WTC11 (cell line): ENCODE measurements around the gene KRTAP9-6. TPM values are rescaled to one million over a fixed set of nuclear protein-coding genes. Genes with fewer than 3 reads are reported as not detected.
A peak's percentile ranks its signal among the peaks of the same experiment; 100 is the strongest.
"Not testable (repeated sequence)": the region's sequence is repeated elsewhere in the genome, so short reads cannot be mapped to it uniquely, and the experiment has no call there.

Source experiments
- ATAC-seq: fragments of 200-7000 bp; cut with Tn5 transposase; 2 replicates; pipeline ENCODE4 v1.10.0; 2021; ENCODE audit warnings: mild to moderate bottlenecking, moderate library complexity
- CTCF ChIA-PET: fragments of 300-600 bp; sonication (Branson Sonifier 250); formaldehyde crosslinking; loops from one replicate; lab custom pipeline; 2021; ENCODE audit warnings: antibody characterized with exemption; lab: Charles Lee
- POLR2A ChIA-PET: fragments of 350-600 bp; sonication (Branson Sonifier 250); formaldehyde crosslinking; loops from one replicate; lab custom pipeline; 2021; ENCODE audit warnings: antibody characterized with exemption; lab: Charles Lee
- DNase-seq: peaks from one replicate; pipeline ENCODE4 v3.0.0; 2021; ENCODE audit warnings: low spot score
- H3K27ac Mint-ChIP-seq: 2 replicates; pipeline ENCODE4 v1.8.0; 2021; ENCODE audit warnings: mixed read lengths
- H3K27me3 Mint-ChIP-seq: 2 replicates; pipeline ENCODE4 v1.8.0; 2021; ENCODE audit warnings: low read depth, mild to moderate bottlenecking, moderate library complexity, mixed read lengths
- H3K36me3 Mint-ChIP-seq: 2 replicates; pipeline ENCODE4 v1.8.0; 2021; ENCODE audit warnings: mixed read lengths
- H3K4me1 Mint-ChIP-seq: 2 replicates; pipeline ENCODE4 v1.8.0; 2022; ENCODE audit warnings: mixed read lengths
- H3K4me3 Mint-ChIP-seq: 2 replicates; pipeline ENCODE4 v1.8.0; 2021; ENCODE audit warnings: mild to moderate bottlenecking, moderate library complexity, mixed read lengths
- H3K9me3 Mint-ChIP-seq: 2 replicates; pipeline ENCODE4 v1.8.0; 2021; ENCODE audit warnings: mixed read lengths
- GRHL2 ChIP-seq: fragments of 250-450 bp; sonication (Bioruptor Pico); IDR thresholded peaks from 2 replicates; pipeline ENCODE4 v1.8.0; 2022; ENCODE audit warnings: mild to moderate bottlenecking, moderate library complexity; ENCODE audit not compliant: insufficient replicate concordance, severe bottlenecking
- JUN ChIP-seq: sonication (generic); formaldehyde crosslinking; IDR thresholded peaks from 2 replicates; pipeline ENCODE4 v1.8.0; 2023; ENCODE audit warnings: mild to moderate bottlenecking, missing genetic modification reagents
- MXD4 ChIP-seq: fragments of 250-450 bp; sonication (Bioruptor Pico); IDR thresholded peaks from 2 replicates; pipeline ENCODE4 v1.8.0; 2021; ENCODE audit warnings: mild to moderate bottlenecking, moderate library complexity, borderline replicate concordance
- NFYB ChIP-seq: sonication (generic); formaldehyde crosslinking; conservative IDR thresholded peaks from 2 replicates; pipeline ENCODE4 v1.8.0; 2022; ENCODE audit warnings: low read depth, missing genetic modification reagents
- PRRX2 ChIP-seq: fragments of 250-450 bp; sonication (Bioruptor Pico); IDR thresholded peaks from 2 replicates; pipeline ENCODE4 v1.8.0; 2021; ENCODE audit warnings: mild to moderate bottlenecking
- RORB ChIP-seq: fragments of 250-450 bp; sonication (Bioruptor Pico); IDR thresholded peaks from 2 replicates; pipeline ENCODE4 v1.9.0; 2021; ENCODE audit warnings: mild to moderate bottlenecking
- ZNF423 ChIP-seq: fragments of 250-450 bp; sonication (Bioruptor Pico); IDR thresholded peaks from 2 replicates; pipeline ENCODE4 v2.1.2; 2022; ENCODE audit warnings: mild to moderate bottlenecking, moderate library complexity
- total RNA-seq: library from RNA; stranded (reverse); gene quantifications from 3 replicates; pipeline ENCODE4 v1.2.3, GENCODE V29; 2021
- TF ChIP-seq, protein P1 (sequence below): fragments of 250-450 bp; sonication (Bioruptor Pico); IDR thresholded peaks from 2 replicates; pipeline ENCODE4 v1.9.0; 2021; ENCODE audit warnings: mild to moderate bottlenecking, borderline replicate concordance
- TF ChIP-seq, protein P2 (sequence below): sonication (generic); formaldehyde crosslinking; conservative IDR thresholded peaks from 2 replicates; pipeline ENCODE4 v1.8.1; 2023; ENCODE audit warnings: mild to moderate bottlenecking, low read depth, missing genetic modification reagents, moderate library complexity
- TF ChIP-seq, protein P3 (sequence below): fragments of 250-450 bp; sonication (Bioruptor Pico); IDR thresholded peaks from 2 replicates; pipeline ENCODE4 v2.1.2; 2022; ENCODE audit warnings: mild to moderate bottlenecking, moderate library complexity
- TF ChIP-seq, protein P4 (sequence below): sonication (generic); formaldehyde crosslinking; IDR thresholded peaks from 2 replicates; pipeline ENCODE4 v1.8.1; 2022; ENCODE audit warnings: low read depth, missing genetic modification reagents, borderline replicate concordance
- TF ChIP-seq, protein P5 (sequence below): sonication (generic); formaldehyde crosslinking; IDR thresholded peaks from 2 replicates; pipeline ENCODE4 v1.8.1; 2023; ENCODE audit warnings: mild to moderate bottlenecking, missing genetic modification reagents, moderate library complexity
- TF ChIP-seq, protein P6 (sequence below): sonication (generic); formaldehyde crosslinking; IDR thresholded peaks from 2 replicates; pipeline ENCODE4 v1.8.0; 2022; ENCODE audit warnings: mild to moderate bottlenecking, missing genetic modification reagents

Gene KRTAP9-6
- total RNA-seq, 1 experiment from 2014 or later = not detected

GRCh38 chr17:41255381-41256290 is 9.5 kb upstream of the KRTAP9-6 start, which contains the start of gene KRTAP9-9:
Gene KRTAP9-9 (plus strand): TSS chr17:41255384.
- H3K4me3 Mint-ChIP-seq, POLR2A ChIA-PET, ATAC-seq: not testable (repeated sequence)

GRCh38 chr17:41256291-41256685 is 8.9 kb upstream of the KRTAP9-6 start:
- Mint-ChIP-seq H3K27ac (no peak overlapping the region), H3K9me3 (no peaks in the 10 kb centered on the region), H3K4me3 (no peak overlapping the region), H3K4me1 (no peaks in the 10 kb centered on the region), H3K36me3 (no peaks in the 10 kb centered on the region), H3K27me3 (no peaks in the 10 kb centered on the region; the same call in 1 of the 2 replicates)
- CTCF ChIA-PET = no interaction called here
- POLR2A ChIA-PET = no interaction called here
- no peak for DNase-seq
- ATAC-seq = no peak
- TF ChIP-seq, protein P1, sequence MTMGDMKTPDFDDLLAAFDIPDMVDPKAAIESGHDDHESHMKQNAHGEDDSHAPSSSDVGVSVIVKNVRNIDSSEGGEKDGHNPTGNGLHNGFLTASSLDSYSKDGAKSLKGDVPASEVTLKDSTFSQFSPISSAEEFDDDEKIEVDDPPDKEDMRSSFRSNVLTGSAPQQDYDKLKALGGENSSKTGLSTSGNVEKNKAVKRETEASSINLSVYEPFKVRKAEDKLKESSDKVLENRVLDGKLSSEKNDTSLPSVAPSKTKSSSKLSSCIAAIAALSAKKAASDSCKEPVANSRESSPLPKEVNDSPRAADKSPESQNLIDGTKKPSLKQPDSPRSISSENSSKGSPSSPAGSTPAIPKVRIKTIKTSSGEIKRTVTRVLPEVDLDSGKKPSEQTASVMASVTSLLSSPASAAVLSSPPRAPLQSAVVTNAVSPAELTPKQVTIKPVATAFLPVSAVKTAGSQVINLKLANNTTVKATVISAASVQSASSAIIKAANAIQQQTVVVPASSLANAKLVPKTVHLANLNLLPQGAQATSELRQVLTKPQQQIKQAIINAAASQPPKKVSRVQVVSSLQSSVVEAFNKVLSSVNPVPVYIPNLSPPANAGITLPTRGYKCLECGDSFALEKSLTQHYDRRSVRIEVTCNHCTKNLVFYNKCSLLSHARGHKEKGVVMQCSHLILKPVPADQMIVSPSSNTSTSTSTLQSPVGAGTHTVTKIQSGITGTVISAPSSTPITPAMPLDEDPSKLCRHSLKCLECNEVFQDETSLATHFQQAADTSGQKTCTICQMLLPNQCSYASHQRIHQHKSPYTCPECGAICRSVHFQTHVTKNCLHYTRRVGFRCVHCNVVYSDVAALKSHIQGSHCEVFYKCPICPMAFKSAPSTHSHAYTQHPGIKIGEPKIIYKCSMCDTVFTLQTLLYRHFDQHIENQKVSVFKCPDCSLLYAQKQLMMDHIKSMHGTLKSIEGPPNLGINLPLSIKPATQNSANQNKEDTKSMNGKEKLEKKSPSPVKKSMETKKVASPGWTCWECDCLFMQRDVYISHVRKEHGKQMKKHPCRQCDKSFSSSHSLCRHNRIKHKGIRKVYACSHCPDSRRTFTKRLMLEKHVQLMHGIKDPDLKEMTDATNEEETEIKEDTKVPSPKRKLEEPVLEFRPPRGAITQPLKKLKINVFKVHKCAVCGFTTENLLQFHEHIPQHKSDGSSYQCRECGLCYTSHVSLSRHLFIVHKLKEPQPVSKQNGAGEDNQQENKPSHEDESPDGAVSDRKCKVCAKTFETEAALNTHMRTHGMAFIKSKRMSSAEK (CRISPR knock-in tag) = no peak
- TF ChIP-seq RORB (CRISPR knock-in tag) (no peak), GRHL2 (no peak), NFYB (no peak), JUN (no peak)
- TF ChIP-seq, protein P2, sequence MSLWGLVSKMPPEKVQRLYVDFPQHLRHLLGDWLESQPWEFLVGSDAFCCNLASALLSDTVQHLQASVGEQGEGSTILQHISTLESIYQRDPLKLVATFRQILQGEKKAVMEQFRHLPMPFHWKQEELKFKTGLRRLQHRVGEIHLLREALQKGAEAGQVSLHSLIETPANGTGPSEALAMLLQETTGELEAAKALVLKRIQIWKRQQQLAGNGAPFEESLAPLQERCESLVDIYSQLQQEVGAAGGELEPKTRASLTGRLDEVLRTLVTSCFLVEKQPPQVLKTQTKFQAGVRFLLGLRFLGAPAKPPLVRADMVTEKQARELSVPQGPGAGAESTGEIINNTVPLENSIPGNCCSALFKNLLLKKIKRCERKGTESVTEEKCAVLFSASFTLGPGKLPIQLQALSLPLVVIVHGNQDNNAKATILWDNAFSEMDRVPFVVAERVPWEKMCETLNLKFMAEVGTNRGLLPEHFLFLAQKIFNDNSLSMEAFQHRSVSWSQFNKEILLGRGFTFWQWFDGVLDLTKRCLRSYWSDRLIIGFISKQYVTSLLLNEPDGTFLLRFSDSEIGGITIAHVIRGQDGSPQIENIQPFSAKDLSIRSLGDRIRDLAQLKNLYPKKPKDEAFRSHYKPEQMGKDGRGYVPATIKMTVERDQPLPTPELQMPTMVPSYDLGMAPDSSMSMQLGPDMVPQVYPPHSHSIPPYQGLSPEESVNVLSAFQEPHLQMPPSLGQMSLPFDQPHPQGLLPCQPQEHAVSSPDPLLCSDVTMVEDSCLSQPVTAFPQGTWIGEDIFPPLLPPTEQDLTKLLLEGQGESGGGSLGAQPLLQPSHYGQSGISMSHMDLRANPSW (CRISPR knock-in tag) = no peak
- TF ChIP-seq, protein P3, sequence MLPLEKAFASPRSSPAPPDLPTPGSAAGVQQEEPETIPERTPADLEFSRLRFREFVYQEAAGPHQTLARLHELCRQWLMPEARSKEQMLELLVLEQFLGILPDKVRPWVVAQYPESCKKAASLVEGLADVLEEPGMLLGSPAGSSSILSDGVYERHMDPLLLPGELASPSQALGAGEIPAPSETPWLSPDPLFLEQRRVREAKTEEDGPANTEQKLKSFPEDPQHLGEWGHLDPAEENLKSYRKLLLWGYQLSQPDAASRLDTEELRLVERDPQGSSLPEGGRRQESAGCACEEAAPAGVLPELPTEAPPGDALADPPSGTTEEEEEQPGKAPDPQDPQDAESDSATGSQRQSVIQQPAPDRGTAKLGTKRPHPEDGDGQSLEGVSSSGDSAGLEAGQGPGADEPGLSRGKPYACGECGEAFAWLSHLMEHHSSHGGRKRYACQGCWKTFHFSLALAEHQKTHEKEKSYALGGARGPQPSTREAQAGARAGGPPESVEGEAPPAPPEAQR (CRISPR knock-in tag) = no peak

More at GRCh38 chr17:41255381-41256290, 9.5 kb upstream of the KRTAP9-6 start, which contains the start of gene KRTAP9-9:
- not testable (repeated sequence) for H3K9me3 Mint-ChIP-seq, H3K27me3 Mint-ChIP-seq
- TF ChIP-seq ZNF423 (CRISPR knock-in tag) = peak; percentile 45
- TF ChIP-seq, all 79 proteins: peak for 1; not testable (repeated sequence) for 78
- DNase-seq, CTCF ChIA-PET, H3K4me1 Mint-ChIP-seq, H3K36me3 Mint-ChIP-seq, H3K27ac Mint-ChIP-seq: not testable (repeated sequence)

- Mint-ChIP-seq H3K27me3 (no peaks in the 10 kb centered on the region; the same call in 1 of the 2 replicates), H3K36me3 (no peaks in the 10 kb centered on the region), H3K27ac (no peak overlapping the region), H3K4me3 (no peak overlapping the region), H3K9me3 (no peaks in the 10 kb centered on the region), H3K4me1 (no peaks in the 10 kb centered on the region)
- POLR2A ChIA-PET = no interaction called here
- ATAC-seq (no peak), DNase-seq (no peak)
- CTCF ChIA-PET = no interaction called here
- TF ChIP-seq MXD4 (CRISPR knock-in tag) (no peak), NFYB (no peak), PRRX2 (CRISPR knock-in tag) (no peak)
- TF ChIP-seq, protein P4, sequence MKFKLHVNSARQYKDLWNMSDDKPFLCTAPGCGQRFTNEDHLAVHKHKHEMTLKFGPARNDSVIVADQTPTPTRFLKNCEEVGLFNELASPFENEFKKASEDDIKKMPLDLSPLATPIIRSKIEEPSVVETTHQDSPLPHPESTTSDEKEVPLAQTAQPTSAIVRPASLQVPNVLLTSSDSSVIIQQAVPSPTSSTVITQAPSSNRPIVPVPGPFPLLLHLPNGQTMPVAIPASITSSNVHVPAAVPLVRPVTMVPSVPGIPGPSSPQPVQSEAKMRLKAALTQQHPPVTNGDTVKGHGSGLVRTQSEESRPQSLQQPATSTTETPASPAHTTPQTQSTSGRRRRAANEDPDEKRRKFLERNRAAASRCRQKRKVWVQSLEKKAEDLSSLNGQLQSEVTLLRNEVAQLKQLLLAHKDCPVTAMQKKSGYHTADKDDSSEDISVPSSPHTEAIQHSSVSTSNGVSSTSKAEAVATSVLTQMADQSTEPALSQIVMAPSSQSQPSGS (CRISPR knock-in tag) = no peak
- TF ChIP-seq, protein P1 (CRISPR knock-in tag) = no peak
- TF ChIP-seq, protein P5, sequence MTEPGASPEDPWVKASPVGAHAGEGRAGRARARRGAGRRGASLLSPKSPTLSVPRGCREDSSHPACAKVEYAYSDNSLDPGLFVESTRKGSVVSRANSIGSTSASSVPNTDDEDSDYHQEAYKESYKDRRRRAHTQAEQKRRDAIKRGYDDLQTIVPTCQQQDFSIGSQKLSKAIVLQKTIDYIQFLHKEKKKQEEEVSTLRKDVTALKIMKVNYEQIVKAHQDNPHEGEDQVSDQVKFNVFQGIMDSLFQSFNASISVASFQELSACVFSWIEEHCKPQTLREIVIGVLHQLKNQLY (CRISPR knock-in tag) = no peak
- TF ChIP-seq, protein P6, sequence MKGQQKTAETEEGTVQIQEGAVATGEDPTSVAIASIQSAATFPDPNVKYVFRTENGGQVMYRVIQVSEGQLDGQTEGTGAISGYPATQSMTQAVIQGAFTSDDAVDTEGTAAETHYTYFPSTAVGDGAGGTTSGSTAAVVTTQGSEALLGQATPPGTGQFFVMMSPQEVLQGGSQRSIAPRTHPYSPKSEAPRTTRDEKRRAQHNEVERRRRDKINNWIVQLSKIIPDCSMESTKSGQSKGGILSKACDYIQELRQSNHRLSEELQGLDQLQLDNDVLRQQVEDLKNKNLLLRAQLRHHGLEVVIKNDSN (CRISPR knock-in tag) = no peak
Measured at GRCh38 chr17:41258406-41258805, 6.8 kb upstream of the KRTAP9-6 start.
